HG02943 (cell line): ENCODE results near the gene MRPS18A.

Experiments
- ATAC-seq: cut with Tn5 transposase; IDR thresholded peaks from one replicate; pipeline ENCODE4 v1.9.1; 2021; ENCODE audit warnings: mild to moderate bottlenecking, low read depth, moderate library complexity; ENCODE audit not compliant: unreplicated experiment

The MRPS18A gene

DNA sequence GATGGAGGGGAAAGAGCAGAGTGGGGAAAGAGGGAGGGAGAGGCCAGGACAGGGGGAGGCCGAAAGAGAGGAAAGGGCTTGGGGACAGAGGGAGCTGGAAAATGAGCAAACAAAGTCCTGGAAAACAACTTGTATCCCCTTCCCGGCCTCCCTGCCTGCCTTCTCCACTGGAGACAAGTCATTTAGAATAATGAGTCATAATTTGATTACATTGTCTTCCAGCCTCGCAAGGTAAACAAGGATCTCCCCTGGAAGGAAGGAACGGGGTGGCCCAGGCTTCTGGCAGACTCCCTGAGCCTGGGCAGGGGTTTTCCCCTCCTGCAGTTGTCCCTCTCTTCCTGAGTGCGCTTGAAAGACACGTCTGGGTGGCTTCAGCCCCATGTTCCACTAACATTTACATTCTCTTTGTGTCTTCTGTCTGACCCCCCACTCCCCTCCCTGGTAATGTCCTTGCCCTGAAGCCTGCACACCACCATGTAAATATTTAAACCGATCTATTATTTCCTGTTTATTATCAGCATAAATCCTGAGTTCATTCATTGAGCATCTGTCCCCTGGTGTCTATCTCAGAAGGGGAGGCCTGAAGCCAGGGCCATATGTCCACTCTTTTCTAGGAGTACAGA, 12.1 kb upstream of the MRPS18A start:
- no peak for ATAC-seq

DNA sequence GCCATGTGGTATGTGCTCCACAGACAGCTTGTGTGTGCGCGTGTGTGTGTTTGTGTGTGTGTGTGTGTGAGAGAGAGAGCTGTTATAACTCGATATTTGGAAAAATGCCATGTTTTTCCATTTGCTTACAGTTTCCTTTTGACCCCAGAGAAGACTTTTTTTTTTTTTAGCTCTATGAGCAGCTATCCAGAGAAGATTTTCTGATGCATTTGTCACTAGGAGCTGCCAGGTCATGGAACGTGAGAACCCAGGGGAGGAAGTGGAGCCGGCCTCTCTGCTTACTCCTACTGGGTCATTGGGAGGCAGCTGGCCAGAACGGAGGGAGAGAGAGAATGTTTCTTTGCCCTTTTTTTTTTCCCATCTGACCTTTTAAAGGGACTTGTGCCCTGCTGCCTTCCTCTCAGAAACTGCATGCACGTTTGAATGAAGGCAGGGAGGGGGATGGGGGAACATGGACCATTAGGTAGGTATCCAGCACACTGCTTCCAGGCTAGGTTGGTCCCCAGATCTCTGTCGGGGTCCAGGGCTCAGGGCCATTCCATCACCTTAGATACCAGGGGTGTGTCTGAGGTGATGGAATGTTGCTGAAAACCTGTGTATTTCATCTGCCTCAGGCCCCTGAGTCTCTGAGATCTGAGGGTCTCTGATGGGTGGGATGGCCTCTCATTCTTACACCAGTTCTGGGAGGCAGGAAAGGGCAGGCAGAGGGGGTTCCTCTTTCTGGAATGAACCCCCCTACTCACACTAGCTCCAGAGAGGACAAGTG, 11.2 kb upstream of the MRPS18A start:
- ATAC-seq = no peak

DNA sequence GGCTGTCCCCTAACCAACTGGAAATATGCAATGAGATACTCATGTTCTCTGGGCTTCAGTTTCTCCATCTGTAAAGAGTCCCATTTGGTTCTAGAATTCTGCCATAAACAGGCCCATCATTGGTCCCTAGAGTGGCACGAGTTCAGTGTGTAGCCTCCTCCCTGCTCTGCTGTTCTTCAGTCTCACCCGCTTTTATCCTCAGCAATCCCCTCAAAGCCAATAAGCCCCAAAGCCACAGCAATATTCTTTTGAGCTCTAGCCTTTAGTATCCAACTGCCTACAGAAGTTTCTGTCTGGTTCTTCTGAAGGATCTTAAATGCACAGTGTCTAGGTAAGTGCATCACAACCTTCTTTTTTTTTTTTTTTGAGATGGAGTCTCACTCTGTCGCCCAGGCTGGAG, 9.8 kb upstream of the MRPS18A start:
- no peak for ATAC-seq

DNA sequence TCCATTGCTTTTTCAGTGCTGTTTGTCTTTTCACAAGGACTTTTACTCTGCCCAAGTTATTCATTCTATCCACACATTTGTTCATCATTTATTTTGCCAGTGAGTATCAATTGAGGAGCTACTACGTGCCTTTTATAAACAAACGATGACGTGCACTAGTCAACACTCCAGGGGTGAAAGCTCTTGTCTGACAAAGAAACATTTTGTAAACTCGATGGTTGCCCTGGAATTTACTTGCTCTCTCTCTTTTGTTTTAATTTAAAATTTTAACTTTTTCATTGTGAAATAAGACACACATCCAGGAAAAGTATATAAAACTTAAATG, 8.3 kb upstream of the MRPS18A start:
- no peak for ATAC-seq

DNA sequence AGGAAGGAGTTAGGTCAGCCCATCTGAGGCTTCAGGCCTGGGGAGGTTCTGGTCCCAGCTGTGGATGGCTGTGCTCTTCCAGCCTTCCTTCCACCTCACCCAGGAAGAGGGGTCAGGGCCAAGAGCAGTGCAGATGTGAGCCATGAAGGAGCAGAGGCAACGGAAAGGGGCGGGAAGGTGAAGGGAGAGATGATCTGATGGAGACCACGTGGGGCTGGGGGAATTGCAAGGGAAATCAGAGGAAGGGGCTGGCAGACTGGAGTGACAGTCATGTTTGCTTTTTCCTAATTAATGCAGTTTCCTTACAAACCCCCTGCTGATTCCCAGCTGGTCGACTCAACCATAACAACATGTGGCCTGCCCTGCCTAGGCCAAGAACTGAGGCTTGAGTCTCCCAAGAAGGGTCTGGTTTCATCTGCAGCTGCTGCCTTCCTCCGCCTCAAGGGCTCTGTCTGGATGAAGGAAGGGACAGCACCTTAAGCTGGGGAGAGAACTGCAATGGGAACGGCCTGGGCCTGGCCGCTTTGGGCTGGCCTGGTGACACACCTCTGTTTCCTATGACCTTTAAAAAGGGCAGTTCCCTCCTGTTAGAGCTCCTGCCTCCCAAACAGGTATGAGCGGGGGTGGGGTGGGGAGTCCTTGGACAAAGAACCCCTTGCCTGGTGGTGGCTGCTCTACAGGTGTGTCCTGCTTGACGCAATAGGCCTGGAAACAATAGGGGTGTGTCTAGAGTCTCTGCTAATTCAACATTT, 7.8 kb upstream of the MRPS18A start:
- ATAC-seq = no peak

DNA sequence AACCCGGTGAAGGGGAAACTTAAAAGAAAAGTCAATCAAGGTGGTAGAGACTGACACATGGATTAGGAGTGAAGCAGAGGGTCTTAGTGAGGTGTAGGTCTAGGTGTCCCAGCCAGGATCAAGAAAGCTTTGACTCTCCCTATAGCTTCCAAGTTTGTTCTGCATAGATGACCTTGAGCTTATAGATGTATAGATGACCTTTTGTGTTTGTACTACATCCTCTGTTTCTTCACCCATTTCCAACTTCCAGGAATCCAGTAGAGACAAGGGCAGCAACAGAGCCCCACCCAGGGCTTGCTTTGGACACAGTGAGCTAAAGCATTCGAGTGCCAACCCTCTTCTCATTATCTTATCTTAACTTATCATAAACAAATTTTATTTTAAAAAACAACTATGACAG, 1.8 kb upstream of the MRPS18A start:
- no peak for ATAC-seq

DNA sequence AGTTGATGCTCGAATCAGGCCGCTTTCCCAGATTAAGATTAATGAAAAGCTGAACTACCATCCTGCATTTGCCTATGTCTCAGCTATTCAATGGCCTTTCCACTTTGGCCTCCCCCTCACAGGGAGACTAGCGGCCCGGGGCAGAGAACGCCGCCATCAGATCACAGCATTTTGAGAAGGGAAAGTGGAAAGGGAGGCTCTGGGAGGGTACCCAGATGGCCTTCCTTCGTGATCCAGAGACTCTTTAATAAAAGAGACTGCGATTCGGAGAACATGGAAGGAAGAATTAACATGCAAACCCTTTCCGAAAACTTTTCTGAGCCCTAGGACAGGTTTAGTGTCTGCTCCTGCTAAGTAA, 533 bp downstream of the MRPS18A start:
- no peak for ATAC-seq

DNA sequence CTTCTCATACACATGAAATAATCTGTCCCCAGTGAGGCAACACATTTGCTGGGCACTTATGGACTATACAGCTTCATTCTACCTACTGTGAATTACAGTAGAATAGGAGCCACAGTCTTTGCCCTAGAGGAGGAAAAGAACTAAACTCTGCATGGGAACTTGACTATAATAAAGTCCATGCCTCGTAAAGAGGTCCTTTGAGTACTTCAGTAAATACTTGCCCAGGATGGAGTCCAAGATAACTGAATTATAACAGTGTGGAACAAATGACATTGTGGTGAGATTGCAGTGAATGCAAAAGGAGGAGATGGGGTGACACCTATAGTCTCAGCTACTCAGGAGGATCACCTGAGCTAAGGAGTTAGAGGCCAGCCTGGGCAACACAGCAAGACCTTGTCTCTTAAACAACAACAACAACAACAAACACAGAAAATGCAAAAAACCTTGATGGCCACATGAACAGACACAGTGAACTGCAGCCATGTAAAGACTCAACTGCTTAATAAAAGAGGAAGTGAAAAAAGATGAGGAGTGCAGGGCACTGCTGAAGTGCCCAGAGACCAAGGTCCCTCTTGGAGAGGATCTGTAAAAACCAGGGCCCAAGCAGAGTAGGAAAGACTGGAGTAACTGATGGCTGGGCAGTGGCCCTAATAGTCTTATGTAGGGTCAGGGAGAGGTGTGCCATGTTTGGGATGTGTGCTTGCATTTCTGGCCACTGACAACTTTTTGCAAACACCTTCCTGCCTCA, 3.7 kb downstream of the MRPS18A start:
- ATAC-seq = no peak

DNA sequence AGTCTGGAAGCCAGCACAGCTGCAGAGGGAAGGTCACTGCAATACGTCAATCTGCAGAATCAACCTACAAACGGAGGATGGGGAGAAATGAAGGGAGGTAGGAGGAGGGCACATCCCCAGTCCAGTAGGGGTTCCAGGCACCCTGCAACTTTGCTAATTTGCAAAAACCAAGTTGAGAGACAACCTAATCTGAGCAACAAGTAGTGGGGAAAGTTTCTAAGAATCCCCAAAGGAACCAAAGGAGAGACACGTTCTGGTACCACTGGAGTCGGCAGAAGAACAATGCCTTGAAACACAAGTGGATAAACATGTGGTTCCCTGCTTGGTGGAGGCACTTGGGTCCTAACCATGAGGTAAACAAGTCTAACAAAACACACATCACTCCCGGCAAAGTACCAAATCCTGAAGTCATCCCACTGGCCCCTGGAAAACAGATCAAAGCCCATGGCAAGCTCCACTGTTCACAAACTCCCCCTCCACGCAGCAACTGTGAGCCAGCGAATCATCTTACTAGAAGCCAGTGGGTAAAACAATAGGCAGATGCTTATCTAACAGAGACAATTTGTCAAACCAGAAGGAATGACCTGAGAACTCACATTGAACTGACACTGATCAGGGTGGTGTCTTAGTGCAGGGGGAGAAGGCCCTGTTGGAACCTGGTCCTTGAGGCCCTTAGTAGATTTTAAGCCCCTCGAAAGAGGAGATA, 4.7 kb downstream of the MRPS18A start:
- ATAC-seq = no peak

DNA sequence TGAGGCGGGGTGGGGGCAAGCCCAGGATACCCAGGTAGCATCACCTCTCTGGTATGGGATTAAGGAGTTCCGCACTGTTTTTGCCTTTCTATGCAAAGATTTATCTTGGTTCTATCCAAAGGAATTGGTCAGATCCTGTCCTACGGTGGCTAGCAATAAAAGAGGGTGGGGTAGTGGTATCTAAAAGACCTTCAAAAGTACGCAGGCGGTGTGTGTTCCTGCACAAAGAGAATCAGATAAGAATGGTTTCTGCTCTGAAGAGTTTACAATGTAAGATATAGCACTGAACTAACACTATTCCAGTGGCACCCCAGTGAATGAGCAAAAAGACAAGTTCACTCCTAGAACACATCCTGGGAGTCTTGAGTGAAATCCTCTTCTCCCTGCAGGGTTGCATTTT, 6.3 kb downstream of the MRPS18A start:
- no peak for ATAC-seq

DNA sequence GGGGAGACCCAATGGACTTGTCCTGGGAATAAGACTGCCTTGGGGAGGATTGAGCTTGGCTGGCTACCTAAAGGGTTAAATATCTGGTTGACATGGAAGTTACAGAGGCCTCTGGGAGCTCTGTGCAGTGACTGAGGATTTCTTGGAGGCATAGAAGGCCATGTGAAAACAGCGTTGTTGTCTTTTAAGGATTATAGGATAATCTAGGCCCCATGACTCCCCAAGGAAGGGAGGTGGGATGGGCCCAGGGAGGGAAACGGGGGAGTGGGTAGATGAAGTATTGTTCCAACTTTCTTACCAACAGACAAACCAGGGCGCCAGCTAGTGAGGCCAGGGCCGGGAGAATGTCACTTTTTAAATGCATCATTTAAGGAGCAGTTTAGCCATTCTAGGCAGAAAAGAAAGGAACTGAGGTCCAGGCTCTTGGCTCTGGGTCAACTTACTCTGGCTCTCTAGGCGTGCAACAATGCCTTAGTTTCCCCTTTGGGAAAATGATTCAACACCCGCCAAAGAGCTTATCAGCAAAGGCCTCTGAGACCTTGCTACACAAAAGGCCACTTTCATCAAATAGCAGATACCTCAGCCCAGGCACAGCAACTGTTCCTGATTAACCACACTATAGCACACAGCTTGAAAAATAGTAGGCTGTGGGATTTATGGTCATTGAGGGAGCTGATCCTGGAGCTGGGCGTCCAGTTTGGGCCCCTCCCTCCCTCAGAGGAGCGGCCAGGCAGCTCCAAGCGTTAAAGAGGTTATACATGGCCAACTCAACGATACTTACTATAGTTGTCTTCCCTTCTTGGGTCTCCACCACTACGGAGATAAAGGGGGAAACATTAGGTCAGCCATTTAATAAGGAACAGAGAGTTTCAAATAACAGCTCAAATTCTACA, 7.0 kb downstream of the MRPS18A start:
- no peak for ATAC-seq

DNA sequence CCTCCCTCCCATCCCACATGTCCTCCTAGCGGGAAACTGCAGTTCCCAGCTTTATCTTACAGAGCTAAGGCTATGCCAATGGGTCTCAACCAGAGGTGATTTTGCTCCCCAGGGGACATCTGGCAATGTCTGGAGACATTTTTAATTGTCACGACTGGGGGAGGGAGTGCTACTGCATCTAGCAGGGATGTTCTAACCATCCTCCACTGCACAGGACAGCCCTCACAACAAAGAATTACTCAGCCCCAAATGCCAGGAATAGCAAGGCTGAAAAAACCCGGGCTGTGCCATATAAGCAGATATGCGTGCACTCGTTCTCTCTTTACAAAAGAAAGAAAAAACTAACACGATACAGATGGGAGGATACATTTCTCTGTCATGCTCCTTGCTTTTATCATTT, 8.5 kb downstream of the MRPS18A start:
- ATAC-seq = no peak

DNA sequence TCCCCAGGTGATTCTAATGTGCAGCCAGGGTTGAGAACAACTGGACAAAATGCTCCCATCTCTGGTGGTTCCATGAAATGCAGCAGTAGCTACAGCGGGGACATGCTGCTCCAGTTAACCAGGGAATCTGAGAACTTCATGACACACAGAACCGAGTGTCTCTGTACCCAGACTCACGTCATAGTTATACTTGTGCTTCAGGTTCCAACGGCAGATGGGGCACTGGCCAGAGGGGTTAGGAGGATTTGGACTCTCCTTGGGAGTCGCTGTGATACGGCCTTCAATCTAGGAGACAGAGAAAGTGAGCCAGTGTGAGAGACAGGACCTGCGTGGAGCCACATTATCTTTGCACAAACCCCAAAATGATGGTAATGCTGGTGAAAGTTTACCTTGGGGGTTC, 9.2 kb downstream of the MRPS18A start:
- no peak for ATAC-seq

DNA sequence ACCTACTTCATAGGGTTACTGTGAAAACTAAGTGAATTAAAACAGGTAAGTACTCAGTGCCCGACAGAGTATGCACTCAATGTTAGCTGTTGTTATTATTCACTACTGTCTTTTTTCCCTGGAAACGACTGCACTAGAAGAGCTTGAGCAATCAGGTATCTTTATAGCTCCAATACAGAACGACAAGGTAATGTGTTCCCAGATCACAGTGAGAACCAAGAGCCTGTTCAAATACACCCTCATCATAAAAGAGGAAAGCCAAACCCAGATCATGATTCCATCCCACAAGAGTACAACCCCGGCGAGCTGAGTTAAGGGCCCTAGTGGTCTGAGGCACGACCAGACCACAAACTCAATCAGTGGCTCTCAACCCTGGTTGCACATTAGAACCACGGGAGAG, 9.8 kb downstream of the MRPS18A start:
- ATAC-seq = no peak

DNA sequence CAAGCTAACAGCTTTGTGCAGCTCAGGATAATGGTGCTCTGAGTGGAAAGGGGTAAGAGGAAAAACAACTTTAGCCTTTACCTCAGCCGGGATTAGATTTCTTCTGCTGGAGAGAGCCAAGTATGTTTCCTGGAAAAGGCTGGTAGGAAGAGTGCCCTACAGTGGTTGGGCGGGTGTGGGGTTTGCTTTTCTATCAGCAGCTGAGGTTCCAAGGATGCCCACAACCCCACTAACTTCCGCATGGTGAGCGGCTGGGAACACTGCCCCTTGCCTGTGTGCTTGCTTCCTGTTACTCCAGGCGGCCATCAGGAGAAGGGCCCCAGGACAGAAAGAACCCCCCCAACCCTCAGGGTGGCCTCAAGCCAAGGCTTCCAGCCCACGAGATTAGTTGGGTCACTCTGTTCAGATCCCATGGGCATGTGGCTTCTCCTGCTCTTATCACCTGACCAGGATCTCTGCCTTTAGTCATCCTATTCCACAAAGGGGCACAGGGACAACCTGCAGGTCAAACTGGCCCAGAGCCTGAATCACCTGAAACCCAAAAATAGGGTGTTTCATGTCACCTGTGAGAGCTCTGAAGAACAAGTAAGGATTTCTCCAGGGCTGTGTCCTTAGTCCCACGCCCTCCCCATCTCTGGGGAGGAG, 10.5 kb downstream of the MRPS18A start:
- ATAC-seq = no peak

DNA sequence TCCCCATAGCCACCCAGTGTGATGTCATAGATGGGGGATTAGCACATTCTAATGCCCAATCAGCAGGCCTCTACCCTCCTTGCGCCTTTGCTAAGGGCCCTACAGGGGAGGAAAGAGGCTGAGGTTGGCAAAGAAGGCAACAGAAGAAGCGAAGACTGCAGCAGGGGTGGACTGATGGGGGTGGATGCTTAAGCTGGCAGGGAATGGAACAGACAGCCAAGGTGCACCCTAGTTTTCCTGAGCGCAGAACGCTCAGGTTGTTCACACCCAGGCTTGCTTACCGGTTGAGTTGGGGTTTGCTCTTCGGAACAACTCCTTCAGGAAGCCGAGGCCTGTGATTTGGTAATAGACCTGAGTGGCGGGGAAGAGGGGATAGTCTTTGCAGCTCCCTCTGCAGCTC, 12.7 kb downstream of the MRPS18A start:
- ATAC-seq = no peak

DNA sequence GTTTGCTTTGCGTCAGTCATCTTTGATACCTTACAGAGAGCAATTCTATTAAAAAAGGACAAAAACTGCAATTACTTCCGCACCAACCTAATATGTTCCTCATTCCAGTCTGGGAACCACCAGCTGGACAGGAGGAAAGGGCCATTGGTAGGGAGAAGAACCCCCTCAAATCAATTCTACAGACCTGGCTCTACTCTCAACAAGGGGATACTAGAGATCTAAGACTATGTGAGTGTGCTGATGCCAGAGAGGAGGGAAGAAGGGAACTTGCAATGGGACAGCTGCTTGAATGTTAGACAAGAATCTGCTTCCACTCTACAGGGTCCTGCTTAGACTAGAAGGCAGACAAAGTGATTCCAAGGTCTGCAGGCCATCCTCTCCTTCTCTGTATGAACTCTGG, 13.3 kb downstream of the MRPS18A start:
- no peak for ATAC-seq

DNA sequence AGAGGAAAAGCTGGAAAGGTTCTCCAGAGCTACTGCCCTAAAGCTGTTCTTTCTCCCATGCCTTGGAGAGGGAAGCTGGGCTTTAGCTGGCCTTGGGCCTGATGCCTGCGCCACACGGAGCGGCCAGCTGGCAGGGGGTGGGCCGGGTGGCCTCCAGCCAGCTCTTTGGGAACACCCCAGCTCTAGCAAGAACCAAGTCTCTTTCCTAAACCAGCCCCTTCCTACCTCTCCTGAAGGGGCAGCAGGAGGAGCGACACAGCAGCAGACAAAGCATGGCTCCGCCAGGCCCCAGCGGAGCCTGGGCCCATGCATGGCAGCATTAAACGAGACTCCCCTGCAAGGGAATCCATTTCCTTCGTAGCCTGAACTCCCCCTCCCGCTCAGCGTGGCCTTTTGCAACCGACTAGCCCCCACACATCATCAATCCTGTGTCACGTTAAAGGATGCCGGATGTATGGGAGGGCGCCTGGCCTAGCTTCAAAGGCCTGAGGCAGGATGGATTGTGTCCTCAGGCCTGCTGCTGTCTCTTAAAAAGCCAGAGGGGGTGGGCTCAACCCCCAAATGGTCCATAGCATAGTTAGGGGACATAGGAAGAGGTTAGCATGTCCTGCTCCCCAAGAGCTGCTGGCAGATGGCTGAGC, 14.0 kb downstream of the MRPS18A start:
- ATAC-seq = no peak
